ENCODE data around the gene NHSL1.

The NHSL1 gene

DNA sequence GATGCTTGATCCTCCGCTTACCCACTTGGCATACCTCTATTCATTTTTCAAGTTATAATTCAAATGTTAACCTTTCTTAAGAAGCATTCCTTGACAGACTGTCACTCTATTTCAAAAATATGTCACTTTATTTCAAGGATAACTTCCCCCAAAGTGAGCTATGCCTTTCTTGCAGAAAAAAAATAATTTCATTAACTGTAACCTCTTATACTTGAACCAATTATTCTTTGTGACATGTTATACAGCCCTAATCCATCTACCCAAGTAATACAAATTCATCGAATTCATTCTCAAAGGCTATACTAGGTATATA, 9.3 kb upstream of the NHSL1 start:
- ATAC-seq, result no peak
- no peak for TF ChIP-seq TSHZ2 (CRISPR knock-in tag; IDR thresholded peaks at IDR 0.05)
- TF ChIP-seq, protein P1, sequence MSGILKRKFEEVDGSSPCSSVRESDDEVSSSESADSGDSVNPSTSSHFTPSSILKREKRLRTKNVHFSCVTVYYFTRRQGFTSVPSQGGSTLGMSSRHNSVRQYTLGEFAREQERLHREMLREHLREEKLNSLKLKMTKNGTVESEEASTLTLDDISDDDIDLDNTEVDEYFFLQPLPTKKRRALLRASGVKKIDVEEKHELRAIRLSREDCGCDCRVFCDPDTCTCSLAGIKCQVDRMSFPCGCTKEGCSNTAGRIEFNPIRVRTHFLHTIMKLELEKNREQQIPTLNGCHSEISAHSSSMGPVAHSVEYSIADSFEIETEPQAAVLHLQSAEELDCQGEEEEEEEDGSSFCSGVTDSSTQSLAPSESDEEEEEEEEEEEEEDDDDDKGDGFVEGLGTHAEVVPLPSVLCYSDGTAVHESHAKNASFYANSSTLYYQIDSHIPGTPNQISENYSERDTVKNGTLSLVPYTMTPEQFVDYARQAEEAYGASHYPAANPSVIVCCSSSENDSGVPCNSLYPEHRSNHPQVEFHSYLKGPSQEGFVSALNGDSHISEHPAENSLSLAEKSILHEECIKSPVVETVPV (CRISPR knock-in tag; IDR thresholded peaks at IDR 0.05), result no peak

DNA sequence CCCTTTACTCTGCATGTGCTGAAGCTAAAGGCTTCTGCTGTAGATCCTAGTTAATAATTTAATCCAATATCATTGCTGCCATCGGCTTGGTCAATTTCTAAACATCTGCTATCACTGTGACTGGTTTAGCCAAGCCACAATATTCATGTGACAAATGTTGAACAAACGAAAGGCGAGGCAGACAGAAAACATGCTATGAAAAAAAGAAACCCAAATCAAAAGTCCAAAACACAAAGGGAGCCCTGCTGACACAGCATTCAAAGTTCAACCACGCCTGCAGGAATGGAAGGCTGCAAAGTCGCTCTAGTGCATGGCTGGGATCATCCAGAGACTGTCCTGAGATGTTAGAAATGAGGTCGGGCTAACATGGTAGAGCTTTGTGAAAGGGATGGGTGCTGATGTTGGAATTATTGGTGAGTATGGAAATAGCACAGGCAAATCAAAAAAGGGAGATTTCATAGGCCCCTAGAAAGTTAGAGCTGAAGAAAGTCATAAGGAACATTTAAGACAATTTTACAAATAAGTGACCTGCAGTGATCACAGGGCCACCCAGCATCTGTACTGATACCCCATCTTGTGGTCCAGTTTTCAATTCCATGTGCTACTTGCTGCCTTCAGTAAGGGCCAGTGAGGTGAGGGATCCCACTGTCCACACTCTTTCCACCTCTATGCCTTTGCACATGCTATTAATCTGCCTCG, 8.8 kb upstream of the NHSL1 start:
- TF ChIP-seq TOX (CRISPR knock-in tag; IDR thresholded peaks at IDR 0.05; ENCODE audit: borderline replicate concordance) (no peak), TCF4 (CRISPR knock-in tag; IDR thresholded peaks at IDR 0.05; ENCODE audit: borderline replicate concordance) (no peak), ZFP30 (CRISPR knock-in tag; IDR thresholded peaks at IDR 0.05) (no peak), SNAI2 (CRISPR knock-in tag; IDR thresholded peaks at IDR 0.05) (no peak), POU6F1 (CRISPR knock-in tag; IDR thresholded peaks at IDR 0.05; ENCODE audit: borderline replicate concordance, low read depth) (no peak), ESRRG (CRISPR knock-in tag; IDR thresholded peaks at IDR 0.05) (no peak), ISL1 (CRISPR knock-in tag; IDR thresholded peaks at IDR 0.05) (no peak), ZNF8 (CRISPR knock-in tag; IDR thresholded peaks at IDR 0.05) (no peak), TSHZ2 (CRISPR knock-in tag; IDR thresholded peaks at IDR 0.05) (no peak), ARNTL (CRISPR knock-in tag; IDR thresholded peaks at IDR 0.05; ENCODE audit: borderline replicate concordance, low read depth) (no peak), ZFP3 (CRISPR knock-in tag; IDR thresholded peaks at IDR 0.05) (no peak), RARB (CRISPR knock-in tag; IDR thresholded peaks at IDR 0.05) (no peak), ZNF70 (CRISPR knock-in tag; IDR thresholded peaks at IDR 0.05) (no peak), ZNF565 (CRISPR knock-in tag; conservative IDR thresholded peaks at IDR 0.05; ENCODE audit: low read depth) (no peak), OSR1 (CRISPR knock-in tag; IDR thresholded peaks at IDR 0.05) (no peak)
- TF ChIP-seq, protein P2, sequence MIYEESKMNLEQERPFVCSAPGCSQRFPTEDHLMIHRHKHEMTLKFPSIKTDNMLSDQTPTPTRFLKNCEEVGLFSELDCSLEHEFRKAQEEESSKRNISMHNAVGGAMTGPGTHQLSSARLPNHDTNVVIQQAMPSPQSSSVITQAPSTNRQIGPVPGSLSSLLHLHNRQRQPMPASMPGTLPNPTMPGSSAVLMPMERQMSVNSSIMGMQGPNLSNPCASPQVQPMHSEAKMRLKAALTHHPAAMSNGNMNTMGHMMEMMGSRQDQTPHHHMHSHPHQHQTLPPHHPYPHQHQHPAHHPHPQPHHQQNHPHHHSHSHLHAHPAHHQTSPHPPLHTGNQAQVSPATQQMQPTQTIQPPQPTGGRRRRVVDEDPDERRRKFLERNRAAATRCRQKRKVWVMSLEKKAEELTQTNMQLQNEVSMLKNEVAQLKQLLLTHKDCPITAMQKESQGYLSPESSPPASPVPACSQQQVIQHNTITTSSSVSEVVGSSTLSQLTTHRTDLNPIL (CRISPR knock-in tag; IDR thresholded peaks at IDR 0.05; ENCODE audit: low read depth), result no peak
- ATAC-seq, result no peak

DNA sequence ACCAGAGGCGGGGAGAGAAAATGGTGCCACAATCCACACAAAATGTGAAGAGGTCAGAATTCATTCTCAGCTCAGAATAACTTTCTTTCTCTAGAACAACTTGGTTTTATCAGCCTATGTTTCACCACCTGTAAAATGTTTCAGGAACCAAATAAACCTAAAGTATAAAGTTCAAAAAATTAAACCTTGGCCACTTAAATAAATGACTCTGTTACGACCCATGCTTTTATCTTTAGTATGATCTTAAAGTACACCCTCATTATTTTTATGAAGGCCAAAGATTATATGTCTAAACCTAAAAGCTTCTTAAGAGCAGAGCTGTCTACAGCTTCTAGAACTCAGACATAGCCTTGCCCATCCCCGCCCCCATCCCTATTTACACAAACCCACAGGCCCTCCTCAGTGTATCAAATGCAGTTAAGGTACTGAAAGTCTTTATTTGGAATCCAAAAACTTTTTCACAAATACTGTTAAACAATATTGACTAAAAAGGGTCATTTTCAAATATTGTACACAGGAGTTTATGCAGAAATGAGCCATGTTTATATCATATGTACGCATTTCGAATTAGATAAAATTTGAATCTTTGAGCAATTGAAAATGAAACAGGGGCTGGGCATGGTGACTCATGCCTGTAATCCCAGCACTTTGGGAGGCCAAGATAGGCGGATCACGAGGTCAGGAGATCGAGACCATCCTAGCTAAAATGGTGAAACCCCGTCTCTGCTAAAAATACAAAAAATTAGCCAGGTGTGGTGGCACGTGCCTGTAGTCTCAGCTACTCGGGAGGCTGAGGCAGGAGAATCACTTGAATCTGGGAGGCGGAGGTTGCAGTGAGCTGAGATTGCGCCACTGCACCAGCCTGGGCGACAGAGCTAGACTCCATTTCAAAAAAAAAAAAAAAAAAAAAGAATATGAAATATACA, 5.7 kb upstream of the NHSL1 start:
- ATAC-seq, result no peak
- TF ChIP-seq ZC3H10 (CRISPR knock-in tag; IDR thresholded peaks at IDR 0.05) (no peak), BACH2 (CRISPR knock-in tag; IDR thresholded peaks at IDR 0.05; ENCODE audit: borderline replicate concordance) (no peak), SNAI2 (CRISPR knock-in tag; IDR thresholded peaks at IDR 0.05) (no peak), OSR1 (CRISPR knock-in tag; IDR thresholded peaks at IDR 0.05) (no peak), ZFP30 (CRISPR knock-in tag; IDR thresholded peaks at IDR 0.05) (no peak), ZNF70 (CRISPR knock-in tag; IDR thresholded peaks at IDR 0.05) (no peak), RARB (CRISPR knock-in tag; IDR thresholded peaks at IDR 0.05) (no peak)

Data from SK-N-SH treated with all-trans-retinoic acid at 6 μM for 48 hours (cell line).